ENCODE measurements around the gene PYGL. TPM values are rescaled to one million over a fixed set of nuclear protein-coding genes. Genes with fewer than 3 reads are reported as not detected.

PYGL gene
- polyA plus RNA-seq, 1 of the 3 experiments (the other 2 are of a cell fraction), result 60.2 TPM

DNA sequence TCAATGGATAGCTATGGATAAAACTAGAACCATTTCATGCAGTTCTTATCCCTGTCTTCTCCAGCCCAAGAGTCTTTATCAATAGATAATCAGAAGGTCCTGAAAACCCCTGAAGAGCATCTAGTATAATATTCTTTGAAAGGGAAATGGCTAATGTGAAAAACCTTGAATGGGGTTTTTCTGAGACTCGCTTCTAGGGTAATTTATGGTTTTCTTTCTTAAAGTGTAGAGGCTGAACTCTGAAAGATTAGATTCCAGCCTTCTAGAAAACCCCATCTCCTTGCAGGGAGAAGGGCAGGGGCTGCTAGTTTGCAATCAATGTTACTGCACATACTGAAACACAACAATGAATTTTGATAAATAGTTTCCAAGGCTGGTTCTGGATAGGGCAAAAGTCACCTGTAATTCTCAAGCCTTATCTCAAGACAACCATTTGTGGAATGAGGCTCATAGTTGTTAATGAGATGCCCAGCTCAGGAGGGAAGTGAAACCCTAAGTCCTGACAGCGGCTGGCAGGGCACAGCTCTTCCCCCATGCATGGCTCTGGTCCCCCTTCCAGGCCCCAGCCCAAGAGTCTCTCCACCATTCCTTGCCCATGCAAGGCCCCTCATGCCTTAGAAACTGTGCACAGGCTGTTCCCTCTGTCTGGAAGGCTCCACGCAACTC lies 33.7 kb upstream of the PYGL start (continued):
- TF ChIP-seq RCOR1 (IDR thresholded peaks at IDR 0.05; ENCODE audit: low read length), result no peak
- no peak for TF ChIP-seq JUND (IDR thresholded peaks at IDR 0.05)

DNA sequence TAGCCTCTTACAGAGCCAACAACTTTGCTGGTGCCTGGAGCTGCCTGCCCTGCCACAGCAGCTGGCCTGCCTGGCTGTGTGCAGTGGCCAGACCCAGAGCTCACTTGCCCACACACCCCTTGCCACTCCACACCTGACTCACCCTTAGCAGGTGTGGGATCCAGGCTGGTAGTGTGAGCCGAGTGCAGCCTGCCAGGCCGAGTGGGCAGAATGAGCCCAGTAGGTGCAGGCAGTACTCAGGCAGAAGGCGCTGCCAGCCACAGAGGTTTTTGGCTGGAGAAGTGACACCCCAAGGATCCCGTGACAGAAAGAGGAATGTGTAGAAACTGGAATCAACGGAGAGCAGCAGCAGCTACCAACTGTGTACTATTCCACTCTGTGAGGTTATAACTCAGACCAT lies 29.8 kb upstream of the PYGL start:
- Histone ChIP-seq H3K9me2 (no peaks in the 10 kb centered on the region), H3K79me2 (ENCODE audit: insufficient read depth) (no peaks in the 10 kb centered on the region), H3K36me3 (replicated peaks in 1 of 2; ENCODE audit: control insufficient read depth in 1 of 2, insufficient read depth in 2 of 2, low read length in 1 of 2) (no peaks in the 10 kb centered on the region), H3K4me1 (ENCODE audit: control insufficient read depth in 1 of 2, insufficient read depth in 2 of 2, low read depth in 1 of 2, low read length in 1 of 2) (peaks cover 0 to 8% of the 10 kb centered on the region in 2 experiments; a peak in 1 of 4 replicates), H2AFZ (ENCODE audit: low read depth) (no peak overlapping the region), H4K20me1 (ENCODE audit: insufficient read depth) (no peaks in the 10 kb centered on the region), H3K9me3 (no peaks in the 10 kb centered on the region), H3K27me3 (ENCODE audit: insufficient read depth) (no peaks in the 10 kb centered on the region), H3F3A (replicated peaks; ENCODE audit: insufficient read depth) (no peaks in the 10 kb centered on the region), H3K4me2 (no peak overlapping the region), H3K4me3 (ENCODE audit: low read depth in 2 of 2, low read length in 1 of 2) (no peak overlapping the region), H3K9ac (no peak overlapping the region), H3K27ac (ENCODE audit: low read depth in 2 of 2, low read length in 1 of 2) (no peak overlapping the region)
- no peak for DNase-seq
- 94% methylated on average over 5 of the region's 5 CpGs for WGBS (ENCODE audit: low lambda C conversion rate)
- no peak for TF ChIP-seq EP300 (IDR thresholded peaks at IDR 0.05; ENCODE audit: borderline replicate concordance in 1 of 2, low read depth in 1 of 2, low read length in 1 of 2)
- TF ChIP-seq RCOR1 (IDR thresholded peaks at IDR 0.05; ENCODE audit: low read length), result no peak
- ChIA-PET POLR2A (no interaction called here), CTCF (interaction anchor here (1.4 to 1.6 kb wide), 2 partner anchors 19 to 29 kb away, joined by 4 to 5 read pairs; partner anchors contain the start of gene PYGL)

DNA sequence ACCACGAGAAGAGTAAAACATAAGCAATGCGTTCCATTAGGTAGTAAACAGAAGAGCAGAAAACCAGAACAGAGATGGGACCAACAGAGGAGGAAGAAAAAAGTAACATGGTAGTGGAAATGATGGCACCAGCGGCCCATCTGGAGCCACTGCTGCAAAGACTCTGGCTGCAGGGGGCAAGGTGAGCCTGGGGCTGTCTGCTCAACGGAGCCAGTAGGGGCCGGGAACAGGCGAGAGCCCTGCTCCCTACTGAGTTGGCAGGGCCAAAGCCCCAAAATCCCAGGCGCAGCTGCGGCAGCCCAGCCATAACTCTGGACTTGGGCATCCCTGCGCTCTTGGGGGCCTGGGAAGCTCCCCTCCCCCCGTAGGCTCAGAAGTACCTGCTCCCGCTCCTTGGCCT lies 28.5 kb upstream of the PYGL start:
- no peak overlapping the region for H3K9ac ChIP-seq
- no peak overlapping the region for H3K27ac ChIP-seq (ENCODE audit: low read depth in 2 of 2, low read length in 1 of 2)
- no peaks in the 10 kb centered on the region for H3K9me3 ChIP-seq
- H3K4me1 ChIP-seq (ENCODE audit: control insufficient read depth in 1 of 2, insufficient read depth in 2 of 2, low read depth in 1 of 2, low read length in 1 of 2), result peaks cover 0 to 3% of the 10 kb centered on the region in 2 experiments; a peak in 1 of 4 replicates
- H3K4me3 ChIP-seq (ENCODE audit: low read depth in 2 of 2, low read length in 1 of 2), result no peak overlapping the region
- POLR2A ChIA-PET, result no interaction called here
- H2AFZ ChIP-seq (ENCODE audit: low read depth), result no peak overlapping the region
- no peaks in the 10 kb centered on the region for H3K27me3 ChIP-seq (ENCODE audit: insufficient read depth)
- no peaks in the 10 kb centered on the region for H3K79me2 ChIP-seq (ENCODE audit: insufficient read depth)
- DNase-seq, result no peak
- no peak overlapping the region for H3K4me2 ChIP-seq
- TF ChIP-seq, protein P1, sequence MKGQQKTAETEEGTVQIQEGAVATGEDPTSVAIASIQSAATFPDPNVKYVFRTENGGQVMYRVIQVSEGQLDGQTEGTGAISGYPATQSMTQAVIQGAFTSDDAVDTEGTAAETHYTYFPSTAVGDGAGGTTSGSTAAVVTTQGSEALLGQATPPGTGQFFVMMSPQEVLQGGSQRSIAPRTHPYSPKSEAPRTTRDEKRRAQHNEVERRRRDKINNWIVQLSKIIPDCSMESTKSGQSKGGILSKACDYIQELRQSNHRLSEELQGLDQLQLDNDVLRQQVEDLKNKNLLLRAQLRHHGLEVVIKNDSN (IDR thresholded peaks at IDR 0.05; ENCODE audit: borderline replicate concordance, low read depth), result no peak
- TF ChIP-seq RCOR1 (IDR thresholded peaks at IDR 0.05; ENCODE audit: low read length) (no peak), EP300 (IDR thresholded peaks at IDR 0.05; ENCODE audit: borderline replicate concordance in 1 of 2, low read depth in 1 of 2, low read length in 1 of 2) (no peak)
- H3K36me3 ChIP-seq (replicated peaks in 1 of 2; ENCODE audit: control insufficient read depth in 1 of 2, insufficient read depth in 2 of 2, low read length in 1 of 2), result no peaks in the 10 kb centered on the region
- WGBS (ENCODE audit: low lambda C conversion rate), result 95% methylated on average over 6 of the region's 11 CpGs
- H4K20me1 ChIP-seq (ENCODE audit: insufficient read depth), result no peaks in the 10 kb centered on the region
- no peaks in the 10 kb centered on the region for H3K9me2 ChIP-seq
- CTCF ChIA-PET, result no interaction called here
- no peaks in the 10 kb centered on the region for H3F3A ChIP-seq (replicated peaks; ENCODE audit: insufficient read depth)

DNA sequence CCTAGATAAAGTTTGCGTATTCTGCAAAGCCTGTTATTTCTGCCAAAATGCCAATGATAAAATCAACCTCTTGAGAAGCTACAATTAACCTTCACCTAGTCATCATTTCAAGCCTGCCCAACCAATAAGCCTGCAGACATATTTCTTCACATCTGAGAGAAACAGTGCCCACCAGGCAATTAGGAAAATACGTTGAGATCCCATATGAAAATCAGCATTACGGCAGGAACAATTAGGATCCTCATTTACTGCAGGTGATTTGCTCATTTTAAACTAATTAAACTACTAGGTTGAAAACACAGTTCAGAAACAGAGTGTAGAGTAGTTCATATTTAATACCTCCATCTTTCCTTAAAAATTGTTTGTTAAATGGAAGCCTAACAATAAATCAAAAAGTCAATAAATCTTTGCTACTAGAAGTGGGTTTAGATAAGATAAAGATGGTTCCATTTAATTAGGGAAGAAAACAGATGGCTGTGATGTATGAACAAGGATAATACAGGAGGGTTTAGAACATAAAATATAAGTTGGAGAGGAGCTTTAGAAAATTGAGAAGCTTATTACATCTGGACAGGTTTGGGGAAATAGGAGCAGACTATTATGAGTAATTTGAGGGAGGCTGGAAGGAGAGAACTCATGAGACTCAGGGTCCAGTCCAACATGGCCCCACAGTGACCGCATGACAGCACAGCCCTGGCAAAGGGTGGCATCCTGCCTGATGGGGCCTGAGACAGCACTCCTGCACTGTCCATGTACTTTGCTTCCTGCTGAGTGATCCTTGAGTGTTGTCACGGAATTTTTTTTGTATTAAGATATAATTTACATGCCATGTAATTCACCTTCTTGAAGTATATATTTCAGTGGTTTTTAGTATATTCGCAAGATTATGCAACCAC lies 26.9 kb upstream of the PYGL start:
- ChIA-PET CTCF (interaction anchor here (1.1 to 1.6 kb wide), 2 partner anchors 11 to 239 kb away, joined by 3 read pairs; no protein-coding TSS in a partner anchor), POLR2A (no interaction called here)
- no peaks in the 10 kb centered on the region for H3K27me3 ChIP-seq (ENCODE audit: insufficient read depth)
- TF ChIP-seq GATA2 (CRISPR knock-in tag; IDR thresholded peaks at IDR 0.05), result peak; percentile 54; the same call in 1 of the 2 replicates
- TF ChIP-seq EZH2phosphoT487 (IDR thresholded peaks at IDR 0.05; ENCODE audit: borderline replicate concordance, low read depth), result no peak
- TF ChIP-seq FOSL2 (IDR thresholded peaks at IDR 0.05; ENCODE audit: borderline replicate concordance, low read depth), result no peak
- TF ChIP-seq, protein P2, sequence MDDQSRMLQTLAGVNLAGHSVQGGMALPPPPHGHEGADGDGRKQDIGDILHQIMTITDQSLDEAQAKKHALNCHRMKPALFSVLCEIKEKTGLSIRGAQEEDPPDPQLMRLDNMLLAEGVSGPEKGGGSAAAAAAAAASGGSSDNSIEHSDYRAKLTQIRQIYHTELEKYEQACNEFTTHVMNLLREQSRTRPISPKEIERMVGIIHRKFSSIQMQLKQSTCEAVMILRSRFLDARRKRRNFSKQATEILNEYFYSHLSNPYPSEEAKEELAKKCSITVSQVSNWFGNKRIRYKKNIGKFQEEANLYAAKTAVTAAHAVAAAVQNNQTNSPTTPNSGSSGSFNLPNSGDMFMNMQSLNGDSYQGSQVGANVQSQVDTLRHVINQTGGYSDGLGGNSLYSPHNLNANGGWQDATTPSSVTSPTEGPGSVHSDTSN (IDR thresholded peaks at IDR 0.05), result no peak
- TF ChIP-seq FOXJ3 (CRISPR knock-in tag; IDR thresholded peaks at IDR 0.05), result no peak
- H3K9ac ChIP-seq, result no peak overlapping the region
- H3K4me1 ChIP-seq (ENCODE audit: control insufficient read depth in 1 of 2, insufficient read depth in 2 of 2, low read depth in 1 of 2, low read length in 1 of 2), result peaks cover 0 to 3% of the 10 kb centered on the region in 2 experiments; a peak in 1 of 4 replicates
- DNase-seq, result peak; percentile 47
- H3K4me2 ChIP-seq, result no peak overlapping the region
- no peaks in the 10 kb centered on the region for H3K9me3 ChIP-seq
- H3F3A ChIP-seq (replicated peaks; ENCODE audit: insufficient read depth), result peaks cover 4% of the 10 kb centered on the region
- no peaks in the 10 kb centered on the region for H3K36me3 ChIP-seq (replicated peaks in 1 of 2; ENCODE audit: control insufficient read depth in 1 of 2, insufficient read depth in 2 of 2, low read length in 1 of 2)
- H3K9me2 ChIP-seq, result no peaks in the 10 kb centered on the region
- H3K79me2 ChIP-seq (ENCODE audit: insufficient read depth), result no peaks in the 10 kb centered on the region; the same call in 1 of the 2 replicates
- H3K4me3 ChIP-seq (ENCODE audit: low read depth in 2 of 2, low read length in 1 of 2), result no peak overlapping the region
- no peak overlapping the region for H2AFZ ChIP-seq (ENCODE audit: low read depth)
- WGBS (ENCODE audit: low lambda C conversion rate), result 83% methylated on average over 6 of the region's 6 CpGs
- H3K27ac ChIP-seq (ENCODE audit: low read depth in 2 of 2, low read length in 1 of 2), result no peak overlapping the region
- H4K20me1 ChIP-seq (ENCODE audit: insufficient read depth), result no peaks in the 10 kb centered on the region

All from SK-N-SH (cell line).